Measurements from ENCODE around the gene OR2T27.
"Not testable (repeated sequence)": the region's sequence is repeated elsewhere in the genome, so short reads cannot be mapped to it uniquely, and the experiment has no call there.

Gene OR2T27

GRCh38 chr1:248655354-248655753 lies at the start of gene OR2T27:
Gene OR2T27, minus strand, starts transcription at chr1:248655528. Its CDS starts 4,644 bp downstream, at chr1:248650884.
- not testable (repeated sequence) for DNase-seq

GRCh38 chr1:248704606-248705005 lies 49.3 kb upstream of the OR2T27 start:
- DNase-seq = no peak

GRCh38 chr1:248703674-248704073 lies 48.3 kb upstream of the OR2T27 start:
- DNase-seq = no peak

- no peak for DNase-seq
These were observed 47.4 kb upstream of the OR2T27 start, which contains the start of gene OR14I1 for GRCh38 chr1:248702714-248703113. Gene OR14I1, minus strand, starts transcription at chr1:248702766.

GRCh38 chr1:248699099-248699498 lies 43.8 kb upstream of the OR2T27 start:
- no peak for DNase-seq

- DNase-seq = no peak
These were observed 42.6 kb upstream of the OR2T27 start for GRCh38 chr1:248697907-248698306.

GRCh38 chr1:248696774-248697173 lies 41.4 kb upstream of the OR2T27 start:
- no peak for DNase-seq

GRCh38 chr1:248696261-248696660 lies 40.9 kb upstream of the OR2T27 start:
- DNase-seq = no peak

GRCh38 chr1:248695451-248696132 lies 40.3 kb upstream of the OR2T27 start:
- DNase-seq = no peak

- no peak for DNase-seq
These were observed 36.3 kb upstream of the OR2T27 start for GRCh38 chr1:248691567-248692155.

- DNase-seq = no peak
These were observed 33.4 kb upstream of the OR2T27 start for GRCh38 chr1:248688527-248689298.

- DNase-seq = no peak
These were observed 31.5 kb upstream of the OR2T27 start for GRCh38 chr1:248686815-248687214.

GRCh38 chr1:248681651-248682050 lies 26.3 kb upstream of the OR2T27 start:
- no peak for DNase-seq

GRCh38 chr1:248670003-248670402 lies 14.7 kb upstream of the OR2T27 start:
- DNase-seq = no peak

GRCh38 chr1:248663453-248664328 lies 8.4 kb upstream of the OR2T27 start:
- DNase-seq = not testable (repeated sequence)

GRCh38 chr1:248656797-248657196 lies 1.5 kb upstream of the OR2T27 start:
- not testable (repeated sequence) for DNase-seq

- DNase-seq = not testable (repeated sequence)
These were observed 6.4 kb downstream of the OR2T27 start for GRCh38 chr1:248648770-248649536.

GRCh38 chr1:248645178-248645577 lies 10.2 kb downstream of the OR2T27 start, which contains the start of gene OR2T35:
Gene OR2T35, minus strand, starts transcription at chr1:248645278. Its CDS starts 6,020 bp downstream, at chr1:248639258.
- not testable (repeated sequence) for DNase-seq

- not testable (repeated sequence) for DNase-seq
These were observed 12.2 kb downstream of the OR2T27 start for GRCh38 chr1:248642971-248643651.

GRCh38 chr1:248641583-248641982 lies 13.7 kb downstream of the OR2T27 start:
- not testable (repeated sequence) for DNase-seq

GRCh38 chr1:248640906-248641305 lies 14.4 kb downstream of the OR2T27 start:
- not testable (repeated sequence) for DNase-seq
